SK-N-SH (cell line): ENCODE data around the gene CHAF1A. TPM values are rescaled to one million over a fixed set of nuclear protein-coding genes. Genes with fewer than 3 reads are reported as not detected.

Experiments used
- CTCF ChIA-PET: fragments of 300-600, 350-600 bp; formaldehyde crosslinking; extraction: SDS; loops from one replicate; lab custom pipeline; 2021; lab: Yijun Ruan, JAX
- POLR2A ChIA-PET: fragments of 350-600 bp; sonication (Branson Sonifier 250); formaldehyde crosslinking; extraction: SDS; loops from one replicate; lab custom pipeline; 2020; ENCODE audit warnings: antibody characterized with exemption, inconsistent platforms; lab: Yijun Ruan, JAX
- DNase-seq: peaks from one replicate; pipeline ENCODE4 v3.0.0; 2012
- H2AFZ ChIP-seq: fragments of 200-600 bp; sonication (generic); 2 replicates; pipeline ENCODE4 v1.8.1; 2016; ENCODE audit warnings: antibody characterized with exemption, mild to moderate bottlenecking, low read depth
- H3F3A ChIP-seq: fragments of 200-600 bp; sonication (generic); replicated peaks from 2 replicates; pipeline ENCODE3; 2016; ENCODE audit warnings: antibody characterized with exemption, mild to moderate bottlenecking; ENCODE audit not compliant: insufficient read depth
- H3K27ac ChIP-seq, 2 experiments: fragments of 200-500 bp in 1 of 2; fragments of 200-600 bp in 1 of 2; sonication (Bioruptor generic) in 1 of 2; sonication (generic), shearing (Covaris generic) in 1 of 2; 2 replicates each; pipeline versions ENCODE4 v1.5.1 to v1.6.1; 2014 to 2016; ENCODE audit warnings: low read depth in 2 of 2, inconsistent platforms in 1 of 2, low read length in 1 of 2, mild to moderate bottlenecking in 1 of 2, mixed read lengths in 1 of 2
- H3K27me3 ChIP-seq: fragments of 200-600 bp; sonication (generic), shearing (Covaris generic); 2 replicates; pipeline ENCODE4 v1.6.1; 2016; ENCODE audit warnings: mixed run types; ENCODE audit not compliant: insufficient read depth
- H3K36me3 ChIP-seq, 2 experiments: fragments of 200-500 bp in 1 of 2; fragments of 200-600 bp in 1 of 2; sonication (Bioruptor generic) in 1 of 2; sonication (generic) in 1 of 2; replicated peaks in 1 of 2; 2 replicates each; pipeline versions ENCODE3 to v1.5.1; 2014 to 2016; ENCODE audit warnings: low read length in 1 of 2, mild to moderate bottlenecking in 1 of 2; ENCODE audit not compliant: insufficient read depth in 2 of 2, control insufficient read depth in 1 of 2
- H3K4me1 ChIP-seq, 2 experiments: fragments of 200-500 bp in 1 of 2; fragments of 200-600 bp in 1 of 2; sonication (Bioruptor generic) in 1 of 2; sonication (generic), shearing (Covaris generic) in 1 of 2; 2 replicates each; pipeline versions ENCODE4 v1.5.1 to v1.6.1; 2014 to 2016; ENCODE audit warnings: low read depth in 1 of 2, low read length in 1 of 2, mixed run types in 1 of 2; ENCODE audit not compliant: insufficient read depth in 2 of 2, control insufficient read depth in 1 of 2
- H3K4me2 ChIP-seq: fragments of 200-600 bp; sonication (generic), shearing (Covaris generic); 2 replicates; pipeline ENCODE4 v1.6.1; 2017; ENCODE audit warnings: mixed run types
- H3K4me3 ChIP-seq, 2 experiments: fragments of 200-500 bp in 1 of 2; fragments of 200-600 bp in 1 of 2; sonication (Bioruptor generic) in 1 of 2; sonication (generic), shearing (Covaris generic) in 1 of 2; 2 replicates each; pipeline versions ENCODE4 v1.5.1 to v1.8.1; 2014 to 2016; ENCODE audit warnings: low read depth in 2 of 2, inconsistent platforms in 1 of 2, low read length in 1 of 2, mild to moderate bottlenecking in 1 of 2, mixed read lengths in 1 of 2, moderate library complexity in 1 of 2
- H3K79me2 ChIP-seq: fragments of 200-600 bp; sonication (generic); 2 replicates; pipeline ENCODE4 v1.8.1; 2017; ENCODE audit warnings: mild to moderate bottlenecking; ENCODE audit not compliant: insufficient read depth
- H3K9ac ChIP-seq: fragments of 200-600 bp; sonication (generic); 2 replicates; pipeline ENCODE4 v1.6.1; 2017; ENCODE audit warnings: mixed run types
- H3K9me2 ChIP-seq: fragments of 200-600 bp; sonication (generic); 2 replicates; pipeline ENCODE4 v1.6.1; 2017; ENCODE audit warnings: mixed run types
- H3K9me3 ChIP-seq: fragments of 200-600 bp; sonication (generic); 2 replicates; pipeline ENCODE4 v1.6.1; 2017; ENCODE audit warnings: mixed run types, mild to moderate bottlenecking, moderate library complexity
- H4K20me1 ChIP-seq: fragments of 200-600 bp; sonication (generic); 2 replicates; pipeline ENCODE4 v1.6.1; 2017; ENCODE audit warnings: mild to moderate bottlenecking, mixed run types; ENCODE audit not compliant: insufficient read depth
- CHD2 ChIP-seq: fragments of 150-350 bp; IDR thresholded peaks from 2 replicates; pipeline ENCODE4 v1.6.1; 2018; ENCODE audit warnings: low read length; ENCODE audit not compliant: partially characterized antibody
- GABPA ChIP-seq: IDR thresholded peaks from 2 replicates; pipeline ENCODE4 v1.4.0; 2012; ENCODE audit warnings: low read depth, mild to moderate bottlenecking
- GATA2 ChIP-seq: sonication (generic); formaldehyde crosslinking; IDR thresholded peaks from 2 replicates; pipeline ENCODE4 v1.5.0; 2020; ENCODE audit warnings: mild to moderate bottlenecking, missing genetic modification reagents
- MEF2A ChIP-seq: IDR thresholded peaks from 2 replicates; pipeline ENCODE4 v1.4.0; 2012; ENCODE audit warnings: low read depth, borderline replicate concordance
- MXI1 ChIP-seq: IDR thresholded peaks from 2 replicates; pipeline ENCODE4 v1.6.1; 2012; ENCODE audit warnings: mild to moderate bottlenecking, low read depth, low read length, improper control_type of control experiment
- NFIC ChIP-seq: IDR thresholded peaks from 2 replicates; pipeline ENCODE4 v1.4.0; 2012; ENCODE audit warnings: borderline replicate concordance
- POLR2AphosphoS5 ChIP-seq: IDR thresholded peaks from 2 replicates; pipeline ENCODE4 v1.6.1; 2012; ENCODE audit warnings: low read depth, low read length
- RAD21 ChIP-seq: IDR thresholded peaks from 2 replicates; pipeline ENCODE4 v1.6.1; 2012; ENCODE audit warnings: mild to moderate bottlenecking, low read length
- RCOR1 ChIP-seq: fragments of 150-350 bp; IDR thresholded peaks from 2 replicates; pipeline ENCODE4 v1.6.1; 2017; ENCODE audit warnings: antibody characterized with exemption, low read length
- RFX5 ChIP-seq: IDR thresholded peaks from 2 replicates; pipeline ENCODE4 v1.6.1; 2012; ENCODE audit warnings: mild to moderate bottlenecking, improper control_type of control experiment, low read length
- SMC3 ChIP-seq: IDR thresholded peaks from 2 replicates; pipeline ENCODE4 v1.6.1; 2012; ENCODE audit warnings: low read depth, low read length, improper control_type of control experiment
- TAF1 ChIP-seq: IDR thresholded peaks from 2 replicates; pipeline ENCODE4 v1.6.1; 2012; ENCODE audit warnings: low read depth, mild to moderate bottlenecking, low read length, moderate library complexity, borderline replicate concordance
- TCF12 ChIP-seq: IDR thresholded peaks from 2 replicates; pipeline ENCODE4 v1.4.0; 2012
- USF2 ChIP-seq: fragments of 150-350 bp; IDR thresholded peaks from 2 replicates; pipeline ENCODE4 v1.6.1; 2017; ENCODE audit warnings: antibody characterized with exemption, low read length, low read depth, borderline replicate concordance
- WGBS: methylation state at CpG from one replicate; pipeline ENCODE4 v1.1.6; 2017; ENCODE audit warnings: low lambda C conversion rate; 5-methylcytosine and 5-hydroxymethylcytosine counted together
- polyA plus RNA-seq, 3 experiments: library from polyadenylated mRNA; depleted of rRNA; stranded (reverse); fragments of >200 nt; gene quantifications; 2 replicates each; pipeline ENCODE4 v1.2.3, GENCODE V29; 2012
- TF ChIP-seq, protein P1 (sequence below): IDR thresholded peaks from 2 replicates; pipeline ENCODE4 v1.4.0; 2012; ENCODE audit warnings: low read depth, borderline replicate concordance
- TF ChIP-seq, protein P2 (sequence below): IDR thresholded peaks from 2 replicates; pipeline ENCODE4 v1.4.0; 2012; ENCODE audit warnings: low read depth, borderline replicate concordance
- TF ChIP-seq, protein P3 (sequence below): IDR thresholded peaks from 2 replicates; pipeline ENCODE4 v1.4.0; 2012; ENCODE audit warnings: low read depth
- TF ChIP-seq, protein P4 (sequence below): IDR thresholded peaks from 2 replicates; pipeline ENCODE4; 2012

CHAF1A gene
- polyA plus RNA-seq, 1 of the 3 experiments (the other 2 are of a cell fraction) = 18.0 TPM

DNA sequence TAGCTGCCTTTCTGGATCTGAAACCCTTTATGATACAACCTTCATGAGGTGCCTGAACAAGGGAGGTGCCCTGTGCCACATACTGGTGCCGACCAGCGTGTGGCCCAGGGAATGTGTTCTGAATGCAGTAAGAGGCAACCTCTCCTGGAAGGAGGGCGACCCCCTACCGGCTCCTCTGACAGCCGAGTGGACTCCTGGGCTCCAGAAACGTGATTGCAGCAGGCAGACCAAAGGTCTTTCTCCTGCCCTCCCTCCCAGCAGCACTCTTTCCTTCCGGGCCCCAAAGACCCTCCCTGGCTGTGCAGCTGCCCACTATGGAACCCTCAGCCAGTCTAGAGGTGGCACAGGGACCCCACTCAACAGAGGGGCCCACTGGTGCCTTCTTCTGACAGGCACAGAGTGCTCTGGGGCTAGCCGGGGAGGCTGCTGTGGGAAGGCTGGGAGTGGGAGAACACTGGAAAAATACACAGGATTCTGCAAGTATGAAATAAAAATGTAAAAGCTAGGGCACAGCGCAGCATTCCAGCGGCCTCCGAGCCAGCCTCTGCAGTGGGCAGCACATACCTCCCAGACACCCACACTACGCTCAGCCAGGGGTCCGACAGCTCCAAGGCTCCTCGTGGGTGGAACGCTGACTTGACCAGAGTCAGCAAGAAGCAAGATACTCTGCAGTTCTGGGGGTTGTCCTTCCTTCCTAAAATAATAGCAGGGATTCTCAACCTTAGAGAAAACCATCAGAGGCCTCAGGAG lies 17.0 kb upstream of the CHAF1A start:
- no peaks in the 10 kb centered on the region for H3K9me2 ChIP-seq
- peaks cover 4 to 5% of the 10 kb centered on the region in 2 experiments for H3K36me3 ChIP-seq
- 92% methylated on average over 10 of the region's 15 CpGs for WGBS
- no peaks in the 10 kb centered on the region for H3F3A ChIP-seq
- no peak overlapping the region for H3K4me3 ChIP-seq
- H4K20me1 ChIP-seq = peaks cover 76% of the 10 kb centered on the region
- TF ChIP-seq RAD21 (no peak), SMC3 (no peak), TCF12 (no peak), USF2 (no peak), RFX5 (no peak), CHD2 (no peak), GATA2 (CRISPR knock-in tag) (no peak)
- TF ChIP-seq, protein P1, sequence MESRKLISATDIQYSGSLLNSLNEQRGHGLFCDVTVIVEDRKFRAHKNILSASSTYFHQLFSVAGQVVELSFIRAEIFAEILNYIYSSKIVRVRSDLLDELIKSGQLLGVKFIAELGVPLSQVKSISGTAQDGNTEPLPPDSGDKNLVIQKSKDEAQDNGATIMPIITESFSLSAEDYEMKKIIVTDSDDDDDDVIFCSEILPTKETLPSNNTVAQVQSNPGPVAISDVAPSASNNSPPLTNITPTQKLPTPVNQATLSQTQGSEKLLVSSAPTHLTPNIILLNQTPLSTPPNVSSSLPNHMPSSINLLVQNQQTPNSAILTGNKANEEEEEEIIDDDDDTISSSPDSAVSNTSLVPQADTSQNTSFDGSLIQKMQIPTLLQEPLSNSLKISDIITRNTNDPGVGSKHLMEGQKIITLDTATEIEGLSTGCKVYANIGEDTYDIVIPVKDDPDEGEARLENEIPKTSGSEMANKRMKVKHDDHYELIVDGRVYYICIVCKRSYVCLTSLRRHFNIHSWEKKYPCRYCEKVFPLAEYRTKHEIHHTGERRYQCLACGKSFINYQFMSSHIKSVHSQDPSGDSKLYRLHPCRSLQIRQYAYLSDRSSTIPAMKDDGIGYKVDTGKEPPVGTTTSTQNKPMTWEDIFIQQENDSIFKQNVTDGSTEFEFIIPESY = no peak
- TF ChIP-seq, protein P2, sequence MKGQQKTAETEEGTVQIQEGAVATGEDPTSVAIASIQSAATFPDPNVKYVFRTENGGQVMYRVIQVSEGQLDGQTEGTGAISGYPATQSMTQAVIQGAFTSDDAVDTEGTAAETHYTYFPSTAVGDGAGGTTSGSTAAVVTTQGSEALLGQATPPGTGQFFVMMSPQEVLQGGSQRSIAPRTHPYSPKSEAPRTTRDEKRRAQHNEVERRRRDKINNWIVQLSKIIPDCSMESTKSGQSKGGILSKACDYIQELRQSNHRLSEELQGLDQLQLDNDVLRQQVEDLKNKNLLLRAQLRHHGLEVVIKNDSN = no peak
- TF ChIP-seq, protein P3, sequence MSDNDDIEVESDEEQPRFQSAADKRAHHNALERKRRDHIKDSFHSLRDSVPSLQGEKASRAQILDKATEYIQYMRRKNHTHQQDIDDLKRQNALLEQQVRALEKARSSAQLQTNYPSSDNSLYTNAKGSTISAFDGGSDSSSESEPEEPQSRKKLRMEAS = no peak
- TF ChIP-seq, all 33 proteins: peak for 0
- peaks cover 84% of the 10 kb centered on the region for H3K79me2 ChIP-seq
- POLR2A ChIA-PET = no interaction called here
- H2AFZ ChIP-seq = no peak overlapping the region
- no peaks in the 10 kb centered on the region for H3K27me3 ChIP-seq
- no peak overlapping the region for H3K27ac ChIP-seq
- H3K9ac ChIP-seq = no peak overlapping the region
- DNase-seq = no peak
- no peak overlapping the region for H3K4me2 ChIP-seq
- CTCF ChIA-PET = interaction anchor here (0.8 to 1.6 kb wide), 3 partner anchors 15 to 18 kb away, joined by 3 to 4 read pairs (median 4); partner anchors contain the start of gene SH3GL1
- no peaks in the 10 kb centered on the region for H3K9me3 ChIP-seq
- H3K4me1 ChIP-seq = peaks cover 0 to 5% of the 10 kb centered on the region in 2 experiments; a peak in 1 of 4 replicates

DNA sequence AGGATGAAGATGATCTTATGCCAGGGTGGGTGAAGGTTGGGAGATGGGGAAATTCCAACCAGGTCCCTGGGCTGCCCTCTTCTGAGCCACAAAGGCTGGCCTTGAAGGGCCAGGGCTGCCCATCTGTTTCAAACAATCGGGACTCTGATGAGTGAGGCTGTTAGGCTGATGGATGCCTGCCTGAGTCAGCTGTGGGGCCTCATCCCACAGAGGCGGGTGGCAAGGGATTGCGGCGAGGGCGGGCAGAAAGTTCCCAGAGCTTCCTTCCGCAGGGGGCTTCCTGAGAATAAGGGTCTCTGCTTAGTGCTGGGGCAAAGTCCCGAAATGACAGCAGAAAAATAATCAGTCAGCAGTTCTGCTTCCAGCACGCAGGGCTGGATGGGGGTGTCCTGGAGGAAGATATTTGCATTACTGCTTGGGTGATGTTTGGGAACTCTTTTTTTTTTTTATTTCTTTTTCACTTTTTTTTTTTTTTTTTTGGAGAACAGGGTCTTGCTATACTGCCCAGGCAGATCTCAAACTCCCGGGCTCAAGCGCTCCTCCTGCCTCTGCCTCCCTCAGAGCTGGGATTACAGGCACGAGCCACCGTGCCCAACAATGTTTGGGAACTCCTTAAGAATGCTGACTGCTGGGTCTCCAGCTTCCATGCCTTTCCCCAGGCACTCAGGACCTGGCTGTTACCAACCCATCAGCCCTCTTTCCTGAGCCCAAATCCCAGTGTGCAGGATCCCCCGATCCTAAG lies 16.2 kb upstream of the CHAF1A start:
- CTCF ChIA-PET = interaction anchor here (1.4 to 1.6 kb wide), 2 partner anchors 14 to 16 kb away, joined by 4 read pairs; partner anchors contain the start of gene SH3GL1
- Histone ChIP-seq H3K36me3 (peaks cover 4 to 5% of the 10 kb centered on the region in 2 experiments), H4K20me1 (peaks cover 80% of the 10 kb centered on the region), H3K4me3 (no peak overlapping the region), H3K9ac (no peak overlapping the region), H3K9me2 (no peaks in the 10 kb centered on the region), H3K27ac (no peak overlapping the region), H2AFZ (no peak overlapping the region), H3F3A (no peaks in the 10 kb centered on the region), H3K9me3 (no peaks in the 10 kb centered on the region), H3K27me3 (no peaks in the 10 kb centered on the region), H3K4me1 (peaks cover 0 to 11% of the 10 kb centered on the region in 2 experiments; a peak in 1 of 4 replicates), H3K79me2 (peaks cover 91% of the 10 kb centered on the region), H3K4me2 (no peak overlapping the region)
- no peak for DNase-seq
- no peak for TF ChIP-seq POLR2AphosphoS5
- no peak for TF ChIP-seq RCOR1
- TF ChIP-seq NFIC = no peak
- TF ChIP-seq, protein P2 = no peak
- no peak for TF ChIP-seq GABPA
- TF ChIP-seq MXI1 = no peak
- no peak for TF ChIP-seq MEF2A
- TF ChIP-seq, protein P4, sequence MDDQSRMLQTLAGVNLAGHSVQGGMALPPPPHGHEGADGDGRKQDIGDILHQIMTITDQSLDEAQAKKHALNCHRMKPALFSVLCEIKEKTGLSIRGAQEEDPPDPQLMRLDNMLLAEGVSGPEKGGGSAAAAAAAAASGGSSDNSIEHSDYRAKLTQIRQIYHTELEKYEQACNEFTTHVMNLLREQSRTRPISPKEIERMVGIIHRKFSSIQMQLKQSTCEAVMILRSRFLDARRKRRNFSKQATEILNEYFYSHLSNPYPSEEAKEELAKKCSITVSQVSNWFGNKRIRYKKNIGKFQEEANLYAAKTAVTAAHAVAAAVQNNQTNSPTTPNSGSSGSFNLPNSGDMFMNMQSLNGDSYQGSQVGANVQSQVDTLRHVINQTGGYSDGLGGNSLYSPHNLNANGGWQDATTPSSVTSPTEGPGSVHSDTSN = no peak
- TF ChIP-seq TAF1 = no peak
- POLR2A ChIA-PET = no interaction called here
- 89% methylated on average over 13 of the region's 13 CpGs for WGBS
